ENCODE measurements around the gene EEF1AKMT1.
"Not testable (repeated sequence)": the region's sequence is repeated elsewhere in the genome, so short reads cannot be mapped to it uniquely, and the experiment has no call there.

Gene EEF1AKMT1

GRCh38 chr13:20749377-20749776, 24.4 kb downstream of the EEF1AKMT1 start (continued):
- TF ChIP-seq GLIS3 (CRISPR knock-in tag; IDR thresholded peaks at IDR 0.05), result no peak
- TF ChIP-seq ZFP30 (CRISPR knock-in tag; IDR thresholded peaks at IDR 0.05), result no peak
- no peak for TF ChIP-seq ZFP3 (CRISPR knock-in tag; IDR thresholded peaks at IDR 0.05)
- no peak for TF ChIP-seq PATZ1 (CRISPR knock-in tag; IDR thresholded peaks at IDR 0.05; ENCODE audit: borderline replicate concordance)

GRCh38 chr13:20743830-20744404, 29.8 kb downstream of the EEF1AKMT1 start:
- ATAC-seq, result not testable (repeated sequence)

GRCh38 chr13:20740021-20740420, 33.7 kb downstream of the EEF1AKMT1 start:
- ATAC-seq, result no peak
- TF ChIP-seq CSRNP3 (CRISPR knock-in tag; IDR thresholded peaks at IDR 0.05), result no peak
- no peak for TF ChIP-seq ESRRG (CRISPR knock-in tag; IDR thresholded peaks at IDR 0.05)
- no peak for TF ChIP-seq ZFP30 (CRISPR knock-in tag; IDR thresholded peaks at IDR 0.05)
- TF ChIP-seq SNAI2 (CRISPR knock-in tag; IDR thresholded peaks at IDR 0.05), result no peak
- no peak for TF ChIP-seq GLIS3 (CRISPR knock-in tag; IDR thresholded peaks at IDR 0.05)
- no peak for TF ChIP-seq TCF4 (CRISPR knock-in tag; IDR thresholded peaks at IDR 0.05; ENCODE audit: borderline replicate concordance)
- no peak for TF ChIP-seq ISL1 (CRISPR knock-in tag; IDR thresholded peaks at IDR 0.05)
- no peak for TF ChIP-seq ZNF565 (CRISPR knock-in tag; conservative IDR thresholded peaks at IDR 0.05; ENCODE audit: low read depth)
- no peak for TF ChIP-seq ZC3H10 (CRISPR knock-in tag; IDR thresholded peaks at IDR 0.05)
- no peak for TF ChIP-seq TSHZ2 (CRISPR knock-in tag; IDR thresholded peaks at IDR 0.05)
- no peak for TF ChIP-seq RARB (CRISPR knock-in tag; IDR thresholded peaks at IDR 0.05)
- TF ChIP-seq ZNF70 (CRISPR knock-in tag; IDR thresholded peaks at IDR 0.05), result no peak
- no peak for TF ChIP-seq PPARA (CRISPR knock-in tag; IDR thresholded peaks at IDR 0.05; ENCODE audit: borderline replicate concordance)
- TF ChIP-seq CSDC2 (CRISPR knock-in tag; IDR thresholded peaks at IDR 0.05), result no peak

GRCh38 chr13:20738616-20739015, 35.1 kb downstream of the EEF1AKMT1 start:
- TF ChIP-seq GLIS3 (CRISPR knock-in tag; IDR thresholded peaks at IDR 0.05), result no peak
- TF ChIP-seq CSRNP3 (CRISPR knock-in tag; IDR thresholded peaks at IDR 0.05), result no peak
- no peak for TF ChIP-seq ISL1 (CRISPR knock-in tag; IDR thresholded peaks at IDR 0.05)
- no peak for TF ChIP-seq ZNF565 (CRISPR knock-in tag; conservative IDR thresholded peaks at IDR 0.05; ENCODE audit: low read depth)
- TF ChIP-seq CSDC2 (CRISPR knock-in tag; IDR thresholded peaks at IDR 0.05), result no peak
- no peak for TF ChIP-seq ZC3H10 (CRISPR knock-in tag; IDR thresholded peaks at IDR 0.05)
- no peak for TF ChIP-seq RARB (CRISPR knock-in tag; IDR thresholded peaks at IDR 0.05)
- TF ChIP-seq ZNF8 (CRISPR knock-in tag; IDR thresholded peaks at IDR 0.05), result no peak
- no peak for ATAC-seq

All from SK-N-SH treated with all-trans-retinoic acid at 6 μM for 48 hours (cell line).